ENCODE results near the gene NBEAL1. TPM values are rescaled to one million over a fixed set of nuclear protein-coding genes. Genes with fewer than 3 reads are reported as not detected.
"Not testable (repeated sequence)": the region's sequence is repeated elsewhere in the genome, so short reads cannot be mapped to it uniquely, and the experiment has no call there.

Gene NBEAL1
- total and polyA plus RNA-seq, 7 experiments from 2014 or later, result 6.2 to 15.9 (median 11.8) TPM

DNA sequence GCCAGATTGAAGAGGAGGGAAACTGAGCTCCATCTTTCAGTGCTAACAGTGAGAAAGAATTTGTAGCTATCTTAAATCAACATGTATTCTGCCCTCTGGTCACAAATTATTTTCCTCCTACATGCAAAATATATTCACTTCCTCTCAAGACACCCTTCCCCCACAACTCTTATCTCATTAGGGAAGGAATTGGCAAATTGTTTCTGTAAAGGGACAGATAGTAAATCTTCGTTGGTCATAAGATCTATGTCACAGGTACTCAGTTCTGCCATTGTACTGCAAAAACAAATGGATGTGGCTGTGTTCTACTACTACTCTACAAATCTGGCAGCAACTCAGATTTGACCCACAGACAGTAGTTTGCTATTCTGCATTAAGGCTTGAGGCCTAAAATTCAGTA lies 171.2 kb downstream of the NBEAL1 start:
- Histone ChIP-seq H3K4me1 (ENCODE audit: control insufficient read depth in 2 of 2, insufficient read depth in 2 of 2, low read length in 2 of 2) (no peaks in the 10 kb centered on the region), H3K36me3 (ENCODE audit: control insufficient read depth in 2 of 3, insufficient read depth in 3 of 3, low read length in 3 of 3) (no peaks in the 10 kb centered on the region), H3K9me3 (ENCODE audit: control insufficient read depth in 2 of 3, low read length in 3 of 3) (no peaks in the 10 kb centered on the region), H3K27ac (ENCODE audit: low read depth, low read length) (no peak overlapping the region), H3K4me3 (ENCODE audit: low read length) (no peak overlapping the region), H3K27me3 (ENCODE audit: control insufficient read depth in 2 of 2, insufficient read depth in 2 of 2, low read length in 2 of 2) (no peaks in the 10 kb centered on the region)
- no peaks in the 10 kb centered on the region for H3K4me1 Mint-ChIP-seq
- POLR2A ChIA-PET, result no interaction called here
- ATAC-seq (no peak), DNase-seq (no peak)
- no peak overlapping the region for H3K4me3 Mint-ChIP-seq
- peaks cover 8 to 31% (median 25%) of the 10 kb centered on the region in 5 donors for H3K36me3 Mint-ChIP-seq
- CTCF ChIA-PET, result no interaction called here
- no peaks in the 10 kb centered on the region for H3K27me3 Mint-ChIP-seq
- no peak overlapping the region for H3K27ac Mint-ChIP-seq
- no peaks in the 10 kb centered on the region for H3K9me3 Mint-ChIP-seq
- intact Hi-C loops (cut with micrococcal nuclease), result no loop called here

DNA sequence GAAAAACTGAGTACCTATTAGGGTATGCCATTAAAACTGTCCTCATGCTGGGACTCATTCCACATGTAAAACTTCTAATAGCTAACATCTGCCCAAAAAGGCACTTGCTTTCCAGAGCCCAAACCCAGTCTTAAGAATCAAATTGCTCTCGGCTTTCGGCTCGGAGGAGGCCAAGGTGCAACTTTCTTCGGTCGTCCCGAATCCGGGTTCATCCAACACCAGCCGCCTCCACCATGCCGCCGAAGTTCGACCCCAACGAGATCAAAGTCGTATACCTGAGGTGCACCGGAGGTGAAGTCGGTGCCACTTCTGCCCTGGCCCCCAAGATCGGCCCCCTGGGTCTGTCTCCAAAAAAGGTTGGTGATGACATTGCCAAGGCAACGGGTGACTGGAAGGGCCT lies 175.9 kb downstream of the NBEAL1 start:
- DNase-seq; H3K27me3 Mint-ChIP-seq; H3K9me3 ChIP-seq (ENCODE audit: control insufficient read depth in 2 of 3, low read length in 3 of 3); H3K36me3 ChIP-seq (ENCODE audit: control insufficient read depth in 2 of 3, insufficient read depth in 3 of 3, low read length in 3 of 3); H3K27ac Mint-ChIP-seq; H3K4me1 ChIP-seq (ENCODE audit: control insufficient read depth in 2 of 2, insufficient read depth in 2 of 2, low read length in 2 of 2); H3K27me3 ChIP-seq (ENCODE audit: control insufficient read depth in 2 of 2, insufficient read depth in 2 of 2, low read length in 2 of 2); H3K9me3 Mint-ChIP-seq; POLR2A ChIA-PET; intact Hi-C loops (cut with micrococcal nuclease); H3K27ac ChIP-seq (ENCODE audit: low read depth, low read length); H3K4me1 Mint-ChIP-seq; H3K4me3 ChIP-seq (ENCODE audit: low read length); H3K4me3 Mint-ChIP-seq; ATAC-seq: not testable (repeated sequence)
- peaks cover 8 to 38% (median 20%) of the 10 kb centered on the region in 5 donors for H3K36me3 Mint-ChIP-seq
- CTCF ChIA-PET, result interaction anchor here (0.6 kb wide), 1 partner anchor 896 kb away, joined by 4 read pairs; no protein-coding TSS in a partner anchor

DNA sequence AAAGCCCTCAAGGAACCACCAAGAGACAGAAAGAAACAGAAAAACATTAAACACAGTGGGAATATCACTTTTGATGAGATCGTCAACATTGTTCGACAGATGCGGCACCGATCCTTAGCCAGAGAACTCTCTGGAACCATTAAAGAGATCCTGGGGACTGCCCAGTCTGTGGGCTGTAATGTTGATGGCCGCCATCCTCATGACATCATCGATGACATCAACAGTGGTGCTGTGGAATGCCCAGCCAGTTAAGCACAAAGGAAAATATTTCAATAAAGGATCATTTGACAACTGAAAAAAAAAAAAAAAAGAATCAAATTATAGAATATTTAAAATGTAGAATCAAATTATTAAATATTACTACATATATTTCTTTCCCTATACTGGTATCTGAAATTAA lies 176.4 kb downstream of the NBEAL1 start:
- H3K27me3 Mint-ChIP-seq; H3K9me3 ChIP-seq (ENCODE audit: control insufficient read depth in 2 of 3, low read length in 3 of 3); intact Hi-C loops (cut with micrococcal nuclease); H3K27ac Mint-ChIP-seq; POLR2A ChIA-PET; H3K9me3 Mint-ChIP-seq; CTCF ChIA-PET; H3K36me3 ChIP-seq (ENCODE audit: control insufficient read depth in 2 of 3, insufficient read depth in 3 of 3, low read length in 3 of 3); H3K4me1 ChIP-seq (ENCODE audit: control insufficient read depth in 2 of 2, insufficient read depth in 2 of 2, low read length in 2 of 2); H3K4me3 Mint-ChIP-seq; ATAC-seq; H3K27ac ChIP-seq (ENCODE audit: low read depth, low read length); H3K27me3 ChIP-seq (ENCODE audit: control insufficient read depth in 2 of 2, insufficient read depth in 2 of 2, low read length in 2 of 2); H3K4me1 Mint-ChIP-seq; H3K4me3 ChIP-seq (ENCODE audit: low read length); DNase-seq: not testable (repeated sequence)
- peaks cover 7 to 36% (median 15%) of the 10 kb centered on the region in 5 donors for H3K36me3 Mint-ChIP-seq

DNA sequence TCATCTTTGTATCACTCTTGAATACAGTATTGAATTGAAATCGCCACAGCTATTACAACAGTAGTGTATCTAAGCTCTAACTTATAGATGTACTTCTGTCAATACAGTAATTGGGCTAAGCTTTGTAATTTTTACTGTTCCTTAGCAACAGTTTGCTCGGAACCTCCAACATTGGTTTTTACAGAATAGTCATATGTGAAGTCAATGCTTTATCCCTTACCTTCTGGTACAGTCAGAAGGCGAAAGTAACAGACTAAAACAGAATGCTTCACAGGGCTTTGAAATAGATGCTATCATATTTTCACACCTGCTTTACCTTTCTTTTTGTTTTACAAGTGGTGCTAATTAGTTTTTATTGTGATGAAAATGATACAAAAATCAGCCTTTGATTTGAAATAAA lies 177.3 kb downstream of the NBEAL1 start:
- H3K36me3 Mint-ChIP-seq, result peaks cover 7 to 33% (median 13%) of the 10 kb centered on the region in 5 donors
- H3K4me1 Mint-ChIP-seq, result no peaks in the 10 kb centered on the region
- intact Hi-C loops (cut with micrococcal nuclease), result no loop called here
- Histone ChIP-seq H3K36me3 (ENCODE audit: control insufficient read depth in 2 of 3, insufficient read depth in 3 of 3, low read length in 3 of 3) (peaks cover 0 to 4% (median 0%) of the 10 kb centered on the region in 3 experiments), H3K4me1 (ENCODE audit: control insufficient read depth in 2 of 2, insufficient read depth in 2 of 2, low read length in 2 of 2) (no peaks in the 10 kb centered on the region), H3K4me3 (ENCODE audit: low read length) (no peak overlapping the region), H3K9me3 (ENCODE audit: control insufficient read depth in 2 of 3, low read length in 3 of 3) (no peaks in the 10 kb centered on the region), H3K27me3 (ENCODE audit: control insufficient read depth in 2 of 2, insufficient read depth in 2 of 2, low read length in 2 of 2) (no peaks in the 10 kb centered on the region), H3K27ac (ENCODE audit: low read depth, low read length) (no peak overlapping the region)
- CTCF ChIA-PET, result interaction anchor here (0.8 kb wide), 1 partner anchor 17 kb away, joined by 3 read pairs; no protein-coding TSS in a partner anchor
- no peaks in the 10 kb centered on the region for H3K9me3 Mint-ChIP-seq
- POLR2A ChIA-PET, result no interaction called here
- H3K27me3 Mint-ChIP-seq, result no peaks in the 10 kb centered on the region
- H3K27ac Mint-ChIP-seq, result no peak overlapping the region
- H3K4me3 Mint-ChIP-seq, result no peak overlapping the region
- DNase-seq, result no peak
- ATAC-seq, result no peak

DNA sequence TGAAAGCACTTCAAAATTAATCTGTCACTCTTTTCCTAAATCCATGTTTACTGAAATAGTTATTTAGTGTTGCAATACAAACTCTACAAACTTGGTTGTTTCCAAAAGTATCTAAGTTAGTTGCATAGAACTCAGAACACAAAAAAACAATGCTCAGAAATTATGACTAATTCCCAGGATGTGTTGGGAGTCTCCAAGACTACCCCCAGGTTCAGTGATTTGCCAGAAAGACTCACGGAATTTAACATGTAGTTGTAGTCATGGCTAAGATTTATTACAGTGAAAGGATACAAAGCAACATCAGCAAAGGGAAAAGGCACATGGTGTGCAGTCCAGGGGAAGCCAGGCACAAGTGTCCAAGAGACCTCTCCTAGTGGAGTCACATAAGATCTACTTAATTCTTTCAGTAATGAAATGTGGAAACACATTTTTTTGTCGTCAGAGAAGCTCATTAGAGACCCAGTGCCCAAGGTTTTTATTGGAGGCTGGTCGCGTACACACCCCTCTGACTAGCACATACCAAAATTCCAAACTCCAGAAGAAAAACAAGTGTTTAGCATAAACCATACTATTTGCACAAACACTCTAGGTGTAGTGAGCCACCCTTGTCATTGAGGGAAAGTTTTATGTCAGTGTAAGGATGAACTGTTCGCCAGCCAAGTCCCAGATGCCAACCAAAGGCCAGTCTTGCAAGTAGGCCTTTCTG lies 180.8 kb downstream of the NBEAL1 start:
- H3K4me3 Mint-ChIP-seq, result no peak overlapping the region
- Histone ChIP-seq H3K9me3 (ENCODE audit: control insufficient read depth in 2 of 3, low read length in 3 of 3) (no peaks in the 10 kb centered on the region), H3K27me3 (ENCODE audit: control insufficient read depth in 2 of 2, insufficient read depth in 2 of 2, low read length in 2 of 2) (no peaks in the 10 kb centered on the region), H3K4me3 (ENCODE audit: low read length) (no peak overlapping the region), H3K27ac (ENCODE audit: low read depth, low read length) (no peak overlapping the region), H3K36me3 (ENCODE audit: control insufficient read depth in 2 of 3, insufficient read depth in 3 of 3, low read length in 3 of 3) (peaks cover 0 to 4% (median 0%) of the 10 kb centered on the region in 3 experiments), H3K4me1 (ENCODE audit: control insufficient read depth in 2 of 2, insufficient read depth in 2 of 2, low read length in 2 of 2) (no peaks in the 10 kb centered on the region)
- ChIA-PET CTCF (no interaction called here), POLR2A (no interaction called here)
- H3K27me3 Mint-ChIP-seq, result no peaks in the 10 kb centered on the region
- H3K4me1 Mint-ChIP-seq, result no peaks in the 10 kb centered on the region
- H3K9me3 Mint-ChIP-seq, result no peaks in the 10 kb centered on the region
- intact Hi-C loops (cut with micrococcal nuclease), result no loop called here
- no peak for ATAC-seq
- H3K27ac Mint-ChIP-seq, result no peak overlapping the region
- peaks cover 1 to 21% (median 2%) of the 10 kb centered on the region in 5 donors for H3K36me3 Mint-ChIP-seq
- no peak for DNase-seq

DNA sequence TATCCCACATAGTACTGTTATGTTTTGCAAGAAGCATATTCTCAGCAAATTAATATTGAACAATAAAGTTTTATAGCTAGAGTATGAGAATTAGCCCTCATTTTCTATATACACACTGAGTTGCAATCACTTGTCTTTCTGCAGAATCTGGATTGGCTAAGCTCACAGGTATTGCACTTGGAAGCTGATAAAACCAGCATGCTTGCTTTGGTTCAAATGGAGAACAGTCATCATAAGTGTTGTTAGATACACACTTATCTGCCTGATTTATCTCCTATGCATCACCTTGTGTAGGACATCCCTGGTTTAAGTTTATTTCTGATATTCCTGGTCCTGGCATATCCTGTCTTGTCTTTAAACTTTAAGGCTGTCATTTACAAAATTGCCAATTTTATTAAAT lies 186.2 kb downstream of the NBEAL1 start:
- CTCF ChIA-PET, result no interaction called here
- H3K36me3 ChIP-seq (ENCODE audit: control insufficient read depth in 2 of 3, insufficient read depth in 3 of 3, low read length in 3 of 3), result no peaks in the 10 kb centered on the region

DNA sequence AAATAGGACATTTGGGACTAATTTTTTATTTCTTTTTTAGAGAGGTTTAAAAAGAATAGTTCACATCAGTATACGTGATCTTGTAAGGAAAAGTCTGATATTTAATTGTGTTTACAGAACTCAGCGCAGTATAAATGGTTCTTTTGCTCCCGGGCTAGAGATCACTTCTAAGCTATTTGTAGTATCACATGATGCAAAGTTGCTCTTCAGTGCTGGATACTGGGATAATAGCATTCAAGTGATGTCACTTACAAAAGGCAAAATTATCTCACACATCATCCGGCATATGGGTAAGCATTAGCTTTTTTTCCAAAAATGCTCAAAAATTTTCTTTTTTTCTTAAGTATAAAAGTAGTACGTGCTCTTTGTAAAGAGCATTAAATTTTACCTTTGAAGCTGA lies 186.8 kb downstream of the NBEAL1 start:
- H3K4me3 Mint-ChIP-seq, result no peak overlapping the region
- DNase-seq, result no peak
- H3K9me3 ChIP-seq (ENCODE audit: control insufficient read depth in 2 of 3, low read length in 3 of 3), result no peaks in the 10 kb centered on the region
- no peak for ATAC-seq
- no peak overlapping the region for H3K27ac ChIP-seq (ENCODE audit: low read depth, low read length)
- H3K9me3 Mint-ChIP-seq, result no peaks in the 10 kb centered on the region
- ChIA-PET CTCF (no interaction called here), POLR2A (no interaction called here)
- peaks cover 0 to 21% (median 8%) of the 10 kb centered on the region in 5 donors for H3K36me3 Mint-ChIP-seq
- intact Hi-C loops (cut with micrococcal nuclease), result no loop called here
- peaks cover 0 to 6% (median 0%) of the 10 kb centered on the region in 7 donors for H3K4me1 Mint-ChIP-seq
- no peak overlapping the region for H3K4me3 ChIP-seq (ENCODE audit: low read length)
- H3K27me3 Mint-ChIP-seq, result no peaks in the 10 kb centered on the region
- H3K27me3 ChIP-seq (ENCODE audit: control insufficient read depth in 2 of 2, insufficient read depth in 2 of 2, low read length in 2 of 2), result no peaks in the 10 kb centered on the region
- H3K4me1 ChIP-seq (ENCODE audit: control insufficient read depth in 2 of 2, insufficient read depth in 2 of 2, low read length in 2 of 2), result no peaks in the 10 kb centered on the region
- no peak overlapping the region for H3K27ac Mint-ChIP-seq
- H3K36me3 ChIP-seq (ENCODE audit: control insufficient read depth in 2 of 3, insufficient read depth in 3 of 3, low read length in 3 of 3), result no peaks in the 10 kb centered on the region

More for the DNA sequence above, 186.2 kb downstream of the NBEAL1 start:
- Mint-ChIP-seq H3K27me3 (no peaks in the 10 kb centered on the region), H3K9me3 (no peaks in the 10 kb centered on the region), H3K27ac (no peak overlapping the region), H3K36me3 (peaks cover 0 to 16% (median 4%) of the 10 kb centered on the region in 5 donors), H3K4me1 (peaks cover 0 to 3% (median 0%) of the 10 kb centered on the region in 7 donors), H3K4me3 (no peak overlapping the region)
- H3K27me3 ChIP-seq (ENCODE audit: control insufficient read depth in 2 of 2, insufficient read depth in 2 of 2, low read length in 2 of 2), result no peaks in the 10 kb centered on the region
- ATAC-seq (no peak), DNase-seq (no peak)
- no peak overlapping the region for H3K27ac ChIP-seq (ENCODE audit: low read depth, low read length)
- intact Hi-C loops (cut with micrococcal nuclease), result no loop called here
- no peak overlapping the region for H3K4me3 ChIP-seq (ENCODE audit: low read length)
- H3K4me1 ChIP-seq (ENCODE audit: control insufficient read depth in 2 of 2, insufficient read depth in 2 of 2, low read length in 2 of 2), result no peaks in the 10 kb centered on the region
- no peaks in the 10 kb centered on the region for H3K9me3 ChIP-seq (ENCODE audit: control insufficient read depth in 2 of 3, low read length in 3 of 3)
- POLR2A ChIA-PET, result no interaction called here
